Testis (tissue), 3 donors: ENCODE data around the gene DLG2. TPM values are rescaled to one million over a fixed set of nuclear protein-coding genes. Genes with fewer than 3 reads are reported as not detected.
"Not testable (repeated sequence)": the region's sequence is repeated elsewhere in the genome, so short reads cannot be mapped to it uniquely, and the experiment has no call there.

Experiments
- DNase-seq: peaks from one replicate; pipeline ENCODE4 v3.0.0-alpha.2; 2019
- H3K27ac ChIP-seq, 2 donors: fragments of 200-600 bp; sonication (generic); one replicate each; pipeline ENCODE4 v1.5.1; 2019
- H3K27me3 ChIP-seq: fragments of 200-600 bp; sonication (generic); one replicate; pipeline ENCODE4 v1.5.1; 2019
- H3K36me3 ChIP-seq: fragments of 200-600 bp; sonication (generic); one replicate; pipeline ENCODE4 v1.5.1; 2017; ENCODE audit warnings: low read depth; ENCODE audit errors: missing control alignments
- H3K4me1 ChIP-seq: fragments of 200-600 bp; sonication (generic); one replicate; pipeline ENCODE4 v1.5.1; 2019
- H3K4me3 ChIP-seq, 2 donors: fragments of 200-600 bp; sonication (generic); one replicate each; pipeline ENCODE4 v1.5.1; 2017 to 2019
- H3K9me3 ChIP-seq: fragments of 200-600 bp; sonication (generic); one replicate; pipeline ENCODE4 v1.5.1; 2017
- CTCF ChIP-seq, 3 experiments: fragments of 450-650 bp in 2 of 3; fragments of 200-600 bp in 1 of 3; sonication (generic) in 1 of 3; IDR thresholded peaks; one replicate each; pipeline ENCODE4 v1.5.1; 2016 to 2019; ENCODE audit warnings: antibody characterized with exemption in 3 of 3, mild to moderate bottlenecking in 2 of 3, moderate library complexity in 1 of 3
- POLR2A ChIP-seq: fragments of 450-650 bp; IDR thresholded peaks from one replicate; pipeline ENCODE4 v1.6.1; 2017; ENCODE audit warnings: antibody characterized with exemption, mild to moderate bottlenecking, moderate library complexity
- WGBS, 2 donors: methylation state at CpG; one replicate each; pipeline ENCODE4 v1.1.5; 2018; 5-methylcytosine and 5-hydroxymethylcytosine counted together
- intact Hi-C: fragments of 100-400 bp; cut with DNase I; formaldehyde crosslinking; loops from one replicate; pipeline ENCODE4 v1.15.1; 2023; ENCODE audit warnings: low total_unique reads
- polyA plus RNA-seq: library from polyadenylated mRNA; stranded (reverse); fragments of 350-450 nt; fragmentation: Illumina TruSeq; extraction: RNeasy Lipid Tissue Mini Kit (QIAGEN cat#74804); gene quantifications from one replicate; pipeline ENCODE4 v1.2.3, GENCODE V29; 2014; ENCODE audit warnings: low read depth, low replicate concordance; ENCODE audit not compliant: insufficient read depth
- total RNA-seq, 2 donors: library from RNA; depleted of rRNA; stranded (reverse); fragments of >200 nt; gene quantifications; one replicate each; pipeline ENCODE4 v1.2.3, GENCODE V29; 2016

Gene DLG2
- total and polyA plus RNA-seq, 3 donors from 2014 or later, result 13.8 to 23.0 (median 14.1) TPM

GRCh38 chr11:85231588-85231987, 395.6 kb downstream of the DLG2 start:
- Histone ChIP-seq H3K4me3 (no peak overlapping the region), H3K4me1 (no peaks in the 10 kb centered on the region), H3K36me3 (no peaks in the 10 kb centered on the region), H3K27me3 (no peaks in the 10 kb centered on the region), H3K27ac (no peak overlapping the region), H3K9me3 (no peaks in the 10 kb centered on the region)
- 50 to 66% methylated on average over 4 of the region's 4 CpGs for WGBS, 2 donors
- TF ChIP-seq CTCF (IDR thresholded peaks at IDR 0.05) (no peak), POLR2A (no peak)
- DNase-seq, result no peak
- intact Hi-C loops, result no loop called here

- intact Hi-C loops, H3K36me3 ChIP-seq, H3K27me3 ChIP-seq, H3K9me3 ChIP-seq, H3K4me3 ChIP-seq, H3K27ac ChIP-seq, H3K4me1 ChIP-seq, DNase-seq: not testable (repeated sequence)
- 94 to 100% methylated on average over 1 of the region's 1 CpG for WGBS, 2 donors
Measured at GRCh38 chr11:85229723-85230122, 397.4 kb downstream of the DLG2 start.

- Histone ChIP-seq H3K4me3 (no peak overlapping the region), H3K27me3 (no peaks in the 10 kb centered on the region), H3K27ac (no peak overlapping the region), H3K36me3 (no peaks in the 10 kb centered on the region), H3K4me1 (no peaks in the 10 kb centered on the region), H3K9me3 (no peaks in the 10 kb centered on the region)
- TF ChIP-seq CTCF (IDR thresholded peaks at IDR 0.05) (no peak), POLR2A (no peak)
- intact Hi-C loops, result no loop called here
- 52 to 60% methylated on average over 2 of the region's 2 CpGs for WGBS, 2 donors
- no peak for DNase-seq
Measured at GRCh38 chr11:85196968-85197367, 430.2 kb downstream of the DLG2 start.

- 75 to 84% methylated on average over 3 of the region's 3 CpGs for WGBS, 2 donors
- intact Hi-C loops, result no loop called here
- TF ChIP-seq CTCF (IDR thresholded peaks at IDR 0.05) (no peak), POLR2A (no peak)
Measured at GRCh38 chr11:85195934-85196333, 431.2 kb downstream of the DLG2 start.

GRCh38 chr11:85187992-85188391, 439.2 kb downstream of the DLG2 start:
- no peak for DNase-seq
- Histone ChIP-seq H3K36me3 (no peaks in the 10 kb centered on the region), H3K9me3 (no peaks in the 10 kb centered on the region), H3K4me3 (no peak overlapping the region), H3K27ac (no peak overlapping the region), H3K27me3 (no peaks in the 10 kb centered on the region), H3K4me1 (no peaks in the 10 kb centered on the region)
- TF ChIP-seq POLR2A (no peak), CTCF (IDR thresholded peaks at IDR 0.05) (no peak)
- WGBS, 2 donors, result 91% methylated on average over 1 of the region's 1 CpG
- intact Hi-C loops, result no loop called here

More at GRCh38 chr11:85195934-85196333, 431.2 kb downstream of the DLG2 start:
- Histone ChIP-seq H3K9me3 (no peaks in the 10 kb centered on the region), H3K36me3 (no peaks in the 10 kb centered on the region), H3K4me1 (no peaks in the 10 kb centered on the region), H3K27ac (no peak overlapping the region), H3K27me3 (no peaks in the 10 kb centered on the region), H3K4me3 (no peak overlapping the region)
- DNase-seq, result no peak
